MM.1S (cell line): ENCODE measurements around the gene DAND5.

Experiments
- EZH2 ChIP-seq: fragments of 300-600 bp; sonication (generic); optimal IDR thresholded peaks from 2 replicates; pipeline ENCODE3; 2017; ENCODE audit warnings: low read depth, mild to moderate bottlenecking, antibody characterized with exemption, low read length, mixed read lengths
- TF ChIP-seq, protein P1 (sequence below): fragments of 300-600 bp; sonication (generic); IDR thresholded peaks from 2 replicates; pipeline ENCODE4 v1.5.1; 2016; ENCODE audit warnings: antibody characterized with exemption, low read length, mixed read lengths

GRCh38 chr19:12947702-12948611 is 21.4 kb upstream of the DAND5 start:
- no peak for TF ChIP-seq EZH2
- TF ChIP-seq, protein P1, sequence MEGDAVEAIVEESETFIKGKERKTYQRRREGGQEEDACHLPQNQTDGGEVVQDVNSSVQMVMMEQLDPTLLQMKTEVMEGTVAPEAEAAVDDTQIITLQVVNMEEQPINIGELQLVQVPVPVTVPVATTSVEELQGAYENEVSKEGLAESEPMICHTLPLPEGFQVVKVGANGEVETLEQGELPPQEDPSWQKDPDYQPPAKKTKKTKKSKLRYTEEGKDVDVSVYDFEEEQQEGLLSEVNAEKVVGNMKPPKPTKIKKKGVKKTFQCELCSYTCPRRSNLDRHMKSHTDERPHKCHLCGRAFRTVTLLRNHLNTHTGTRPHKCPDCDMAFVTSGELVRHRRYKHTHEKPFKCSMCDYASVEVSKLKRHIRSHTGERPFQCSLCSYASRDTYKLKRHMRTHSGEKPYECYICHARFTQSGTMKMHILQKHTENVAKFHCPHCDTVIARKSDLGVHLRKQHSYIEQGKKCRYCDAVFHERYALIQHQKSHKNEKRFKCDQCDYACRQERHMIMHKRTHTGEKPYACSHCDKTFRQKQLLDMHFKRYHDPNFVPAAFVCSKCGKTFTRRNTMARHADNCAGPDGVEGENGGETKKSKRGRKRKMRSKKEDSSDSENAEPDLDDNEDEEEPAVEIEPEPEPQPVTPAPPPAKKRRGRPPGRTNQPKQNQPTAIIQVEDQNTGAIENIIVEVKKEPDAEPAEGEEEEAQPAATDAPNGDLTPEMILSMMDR, result no peak
